ENCODE measurements around the gene RERE. TPM values are rescaled to one million over a fixed set of nuclear protein-coding genes. Genes with fewer than 3 reads are reported as not detected.
A peak's percentile ranks its signal among the peaks of the same experiment; 100 is the strongest.

The RERE gene
- total RNA-seq, 2 experiments from 2014 or later, result 73.1 to 211 TPM

GRCh38 chr1:8315573-8316475, 501.6 kb downstream of the RERE start:
- Histone ChIP-seq H3K9me2 (ENCODE audit: insufficient read depth, low read length) (no peaks in the 10 kb centered on the region), H3K36me3 (ENCODE audit: insufficient read depth, low read length) (no peaks in the 10 kb centered on the region), H4K20me1 (ENCODE audit: insufficient read depth, low read length) (no peaks in the 10 kb centered on the region), H3K4me3 (ENCODE audit: low read depth, low read length, poor library complexity, severe bottlenecking) (no peak overlapping the region), H3K79me2 (ENCODE audit: insufficient read depth, low read depth, low read length) (no peaks in the 10 kb centered on the region), H3K9me3 (ENCODE audit: low read length) (no peaks in the 10 kb centered on the region), H3K4me2 (ENCODE audit: low read length) (no peak overlapping the region), H2AFZ (ENCODE audit: low read length) (no peak overlapping the region), H3K4me1 (ENCODE audit: insufficient read depth, low read length, poor library complexity, severe bottlenecking) (peaks cover 7% of the 10 kb centered on the region), H3K27ac (ENCODE audit: low read depth, low read length, poor library complexity, severe bottlenecking) (no peak overlapping the region)
- ChIA-PET CTCF (ENCODE audit: unreplicated experiment) (interaction anchor here (0.6 kb wide), 1 partner anchor 53 kb away, joined by 4 read pairs; no protein-coding TSS in a partner anchor), POLR2A (interaction anchor here (0.5 to 0.6 kb wide), 2 partner anchors 17 to 338 kb away, joined by 3 to 6 read pairs; no protein-coding TSS in a partner anchor)
- intact Hi-C loops (cut with micrococcal nuclease; ENCODE audit: unreplicated experiment), result no loop called here
- no peak for TF ChIP-seq CTCF (conservative IDR thresholded peaks at IDR 0.05; ENCODE audit: low read length)
- TF ChIP-seq EZH2phosphoT487 (IDR thresholded peaks at IDR 0.05; ENCODE audit: borderline replicate concordance, low read depth, low read length), result no peak
- no peak for DNase-seq (ENCODE audit: low spot score)
- BruUV-seq (replicated peaks), result no TSS peak

- intact Hi-C loops (cut with micrococcal nuclease; ENCODE audit: unreplicated experiment), result no loop called here
- peak; percentile 39 for DNase-seq (ENCODE audit: low spot score)
- H3K27ac ChIP-seq (ENCODE audit: low read depth, low read length, poor library complexity, severe bottlenecking), result no peak overlapping the region
- CTCF ChIA-PET (ENCODE audit: unreplicated experiment), result no interaction called here
- POLR2A ChIA-PET, result no interaction called here
- H4K20me1 ChIP-seq (ENCODE audit: insufficient read depth, low read length), result no peaks in the 10 kb centered on the region
- no peaks in the 10 kb centered on the region for H3K9me2 ChIP-seq (ENCODE audit: insufficient read depth, low read length)
- H3K79me2 ChIP-seq (ENCODE audit: insufficient read depth, low read depth, low read length), result no peaks in the 10 kb centered on the region
- no peak overlapping the region for H2AFZ ChIP-seq (ENCODE audit: low read length)
- TF ChIP-seq EZH2phosphoT487 (IDR thresholded peaks at IDR 0.05; ENCODE audit: borderline replicate concordance, low read depth, low read length) (no peak), CTCF (conservative IDR thresholded peaks at IDR 0.05; ENCODE audit: low read length) (peak; percentile 73)
- no peak overlapping the region for H3K4me2 ChIP-seq (ENCODE audit: low read length)
- no peaks in the 10 kb centered on the region for H3K36me3 ChIP-seq (ENCODE audit: insufficient read depth, low read length)
- peaks cover 7% of the 10 kb centered on the region for H3K4me1 ChIP-seq (ENCODE audit: insufficient read depth, low read length, poor library complexity, severe bottlenecking)
- H3K9me3 ChIP-seq (ENCODE audit: low read length), result no peaks in the 10 kb centered on the region
- no peak overlapping the region for H3K4me3 ChIP-seq (ENCODE audit: low read depth, low read length, poor library complexity, severe bottlenecking)
- no TSS peak for BruUV-seq (replicated peaks)
These were observed 502.8 kb downstream of the RERE start for GRCh38 chr1:8314346-8315280.

Measured in OCI-LY7 (cell line).